NCI-H1105 (cell line): Measurements from ENCODE around the gene CCDC141.

Source experiments
- DNase-seq: peaks from one replicate; lab custom pipeline; 2025; lab: John Stamatoyannopoulos, UW

Gene CCDC141

GRCh38 chr2:178827739-178828485 is 222.0 kb downstream of the CCDC141 start:
- DNase-seq = no peak

- no peak for DNase-seq
Measured at GRCh38 chr2:178827111-178827510, 222.8 kb downstream of the CCDC141 start.

DNA sequence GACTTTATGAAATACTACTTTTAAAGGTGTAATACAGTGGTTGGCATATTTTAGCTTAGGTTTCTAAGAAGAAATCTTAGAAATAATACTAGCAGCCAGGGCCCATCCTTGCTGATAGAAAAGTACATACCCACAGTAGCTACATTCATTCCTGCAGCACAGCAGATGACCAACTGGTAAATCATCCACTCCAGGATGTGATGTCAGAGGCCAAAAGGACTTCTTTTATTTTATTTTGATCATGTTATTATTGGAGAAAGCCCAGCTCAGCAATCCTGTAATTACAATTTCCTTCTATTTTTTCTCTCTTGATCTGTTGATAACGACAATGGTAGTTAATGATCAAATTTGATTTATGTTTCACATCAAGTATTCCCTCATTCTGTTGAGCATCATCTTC is 224.8 kb downstream of the CCDC141 start:
- DNase-seq = no peak

GRCh38 chr2:178824181-178824580 is 225.8 kb downstream of the CCDC141 start:
- no peak for DNase-seq

GRCh38 chr2:178819992-178820391 is 229.9 kb downstream of the CCDC141 start:
- no peak for DNase-seq

- no peak for DNase-seq
Measured at GRCh38 chr2:178819147-178819875, 230.6 kb downstream of the CCDC141 start.

- DNase-seq = no peak
Measured at GRCh38 chr2:178811901-178812300, 238.0 kb downstream of the CCDC141 start.

DNA sequence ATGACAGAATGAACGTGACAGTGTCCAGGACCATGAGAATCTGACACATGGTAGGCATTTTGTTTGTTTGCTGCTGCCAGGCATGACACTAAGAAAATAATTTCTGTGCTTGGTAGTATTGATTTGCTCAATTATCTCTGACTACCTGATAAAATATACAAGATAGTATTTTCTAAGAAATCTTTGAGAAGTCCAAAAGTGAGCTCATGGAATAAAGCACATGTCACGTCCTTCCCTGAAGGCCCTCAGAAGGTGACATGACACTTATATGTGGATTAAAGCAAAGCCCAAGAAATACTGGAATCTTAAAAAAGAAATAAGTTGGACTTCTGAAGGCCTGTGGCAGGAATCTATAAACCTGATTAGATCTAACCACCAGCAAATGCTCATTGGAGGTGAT is 238.9 kb downstream of the CCDC141 start:
- no peak for DNase-seq

DNA sequence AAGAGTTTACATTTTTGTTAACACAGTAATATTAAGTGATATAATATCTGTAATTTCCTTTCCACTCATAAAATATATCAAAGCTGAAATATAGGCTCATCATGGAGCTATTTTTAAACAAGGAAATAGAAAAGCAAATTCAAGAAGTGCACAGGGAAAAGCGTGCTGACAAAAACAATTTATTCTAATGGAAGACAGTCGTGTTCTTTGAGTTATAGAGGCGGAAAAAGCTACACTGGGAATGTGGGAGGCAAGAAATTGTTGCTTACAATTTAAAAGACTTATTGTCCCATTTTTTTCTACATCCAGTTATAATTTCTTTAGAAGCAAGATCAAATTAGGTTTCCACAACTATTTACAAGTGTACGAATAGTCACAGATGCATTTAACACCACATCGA is 239.5 kb downstream of the CCDC141 start:
- DNase-seq = no peak

GRCh38 chr2:178807227-178808008 is 242.5 kb downstream of the CCDC141 start, which contains the start of gene TTN:
Gene TTN, minus strand, starts transcription at chr2:178807423. Its CDS starts 2,781 bp downstream, at chr2:178804642.
- no peak for DNase-seq

- DNase-seq = no peak
Measured at GRCh38 chr2:178806543-178806942, 243.4 kb downstream of the CCDC141 start.

DNA sequence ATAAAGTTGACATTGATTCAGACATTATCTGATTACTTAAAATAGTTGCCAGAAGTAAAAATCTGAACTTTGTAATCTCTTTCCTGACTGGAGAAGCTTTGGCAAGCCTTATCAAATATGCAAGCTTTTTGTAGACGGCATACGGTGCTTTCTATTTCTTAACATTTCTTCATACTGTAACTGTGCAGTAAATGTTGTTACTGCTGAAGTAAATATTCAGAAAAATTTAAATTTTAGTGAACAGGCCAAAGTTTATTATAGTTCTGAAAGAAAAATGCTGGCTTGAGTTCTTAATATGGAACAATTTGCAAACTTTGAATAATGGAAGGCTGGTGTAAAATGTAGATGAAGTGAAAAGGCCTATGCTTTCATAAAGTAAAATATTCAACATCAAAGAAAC is 244.5 kb downstream of the CCDC141 start:
- no peak for DNase-seq

DNA sequence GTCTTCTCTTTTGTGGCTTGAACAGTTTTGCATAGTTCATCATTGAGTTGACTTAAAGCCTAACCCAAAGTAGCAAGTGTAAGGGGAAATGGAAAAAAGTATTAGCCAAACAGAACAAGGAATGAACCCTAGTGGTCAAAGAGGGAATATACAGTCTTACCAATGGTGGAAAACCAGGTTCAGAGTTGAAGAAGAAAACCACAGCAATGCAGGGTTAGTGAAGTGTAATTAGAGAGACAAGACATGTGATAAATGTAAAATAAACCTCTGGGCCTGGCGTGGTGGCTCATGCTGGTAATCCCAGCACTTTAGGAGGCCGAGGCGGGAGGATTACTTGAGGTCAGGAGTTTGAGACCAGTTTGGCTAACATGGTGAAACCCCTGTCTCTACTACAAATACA is 245.1 kb downstream of the CCDC141 start:
- no peak for DNase-seq

DNA sequence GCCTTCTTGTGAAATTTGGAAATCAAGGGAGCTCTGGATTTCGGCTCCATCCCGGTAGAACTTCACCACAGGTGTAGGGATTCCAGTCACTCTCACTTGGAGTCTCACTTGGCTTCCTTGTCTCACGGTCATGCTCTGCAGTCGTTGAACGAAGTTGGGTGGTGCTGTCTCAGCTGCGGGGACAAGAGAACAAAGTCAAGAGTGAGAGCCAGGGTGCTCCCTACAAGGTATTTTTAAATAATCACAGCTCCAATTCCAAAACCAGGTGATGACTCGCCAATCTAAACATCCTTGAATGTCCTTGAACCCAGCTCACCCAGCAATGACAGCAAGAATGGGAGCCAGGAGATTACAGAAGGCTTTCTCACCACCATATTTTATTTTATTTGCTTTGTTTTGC is 249.4 kb downstream of the CCDC141 start:
- DNase-seq = no peak

- DNase-seq = no peak
Measured at GRCh38 chr2:178799305-178799704, 250.6 kb downstream of the CCDC141 start.

DNA sequence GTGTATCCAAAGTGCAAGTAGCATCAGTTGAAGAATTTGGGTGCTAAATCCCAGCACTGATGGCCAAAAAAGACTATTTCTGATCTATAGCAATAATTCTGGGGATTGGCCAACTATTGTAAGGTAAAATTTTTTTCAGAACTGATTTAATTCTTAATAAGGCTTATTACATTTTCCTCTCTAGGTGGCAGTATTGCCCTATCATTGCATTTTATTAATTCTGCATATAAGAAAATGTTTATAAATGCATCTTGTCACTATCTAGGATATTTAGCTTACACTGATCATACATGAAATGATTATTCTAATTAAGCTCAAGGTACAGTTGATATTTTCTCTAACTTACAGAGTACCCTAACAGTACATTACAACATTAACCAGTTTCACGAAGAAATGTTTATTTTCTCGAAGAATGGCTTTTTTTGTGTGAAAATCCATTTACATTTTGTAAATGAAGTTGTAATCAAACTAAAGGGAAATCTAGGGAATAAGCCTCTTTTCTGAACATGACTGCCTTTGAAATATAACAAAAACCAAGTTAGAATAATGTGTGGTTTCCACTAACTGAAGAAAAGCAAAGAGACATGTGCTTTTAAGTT is 253.8 kb downstream of the CCDC141 start:
- peak; percentile 1 for DNase-seq

GRCh38 chr2:178787934-178788333 is 262.0 kb downstream of the CCDC141 start:
- no peak for DNase-seq

DNA sequence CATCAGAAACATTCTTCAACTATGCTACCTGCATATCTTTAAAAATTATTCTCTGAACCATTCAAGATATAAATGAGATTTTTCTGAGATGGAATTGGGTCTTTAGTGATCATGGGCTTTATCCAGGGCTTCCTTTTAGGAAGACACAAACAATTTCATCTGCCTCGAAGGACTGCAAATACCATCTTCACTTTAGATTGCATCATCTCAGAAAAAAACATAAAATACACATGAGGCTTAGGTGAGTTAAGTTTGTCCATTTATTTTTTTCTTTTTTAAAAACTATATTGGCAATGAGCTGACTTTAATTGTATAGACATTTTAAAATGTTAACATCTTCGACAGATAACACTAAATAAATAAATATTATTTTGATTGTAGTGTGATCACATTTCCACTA is 262.8 kb downstream of the CCDC141 start:
- no peak for DNase-seq

DNA sequence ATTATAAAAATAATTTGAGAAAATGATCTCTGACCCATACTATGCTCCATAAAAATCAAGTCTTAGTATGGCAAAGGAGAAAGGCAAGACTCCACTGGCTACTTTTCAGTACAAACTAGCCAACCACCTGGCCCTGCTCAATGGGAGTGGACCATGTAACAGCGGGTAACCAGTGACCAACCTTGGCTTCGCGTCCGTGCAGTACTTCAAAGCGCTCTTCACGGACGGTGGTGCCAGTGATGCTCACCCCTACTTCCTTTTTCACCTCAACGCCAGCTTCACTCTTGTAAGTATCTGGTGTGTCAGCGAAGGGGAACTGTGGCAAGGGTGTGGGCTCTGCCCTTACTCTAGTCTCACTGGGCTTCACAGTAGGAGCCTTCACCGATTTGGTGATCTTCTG is 266.0 kb downstream of the CCDC141 start:
- DNase-seq = no peak

DNA sequence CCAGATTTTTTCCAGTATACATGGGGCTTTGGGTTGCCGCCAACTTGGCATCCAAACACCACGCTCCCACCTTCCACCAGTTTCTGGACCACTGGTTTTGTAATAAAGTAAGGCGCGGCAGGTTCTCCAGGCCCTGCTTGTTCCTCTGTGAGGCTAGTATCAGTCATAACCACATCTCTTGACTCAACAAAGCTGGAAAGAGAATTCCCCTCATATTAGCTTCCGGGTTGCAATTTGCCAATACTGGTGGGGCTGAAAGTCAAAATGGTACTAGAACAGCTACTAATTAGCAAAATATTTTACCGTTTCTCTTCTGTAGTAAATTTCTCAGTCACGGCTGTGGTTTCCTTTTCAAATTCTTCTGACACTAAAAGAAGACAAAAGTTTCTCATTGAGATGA is 267.7 kb downstream of the CCDC141 start:
- DNase-seq = no peak
